ENCODE results near the gene SCFD2.

The SCFD2 gene

DNA sequence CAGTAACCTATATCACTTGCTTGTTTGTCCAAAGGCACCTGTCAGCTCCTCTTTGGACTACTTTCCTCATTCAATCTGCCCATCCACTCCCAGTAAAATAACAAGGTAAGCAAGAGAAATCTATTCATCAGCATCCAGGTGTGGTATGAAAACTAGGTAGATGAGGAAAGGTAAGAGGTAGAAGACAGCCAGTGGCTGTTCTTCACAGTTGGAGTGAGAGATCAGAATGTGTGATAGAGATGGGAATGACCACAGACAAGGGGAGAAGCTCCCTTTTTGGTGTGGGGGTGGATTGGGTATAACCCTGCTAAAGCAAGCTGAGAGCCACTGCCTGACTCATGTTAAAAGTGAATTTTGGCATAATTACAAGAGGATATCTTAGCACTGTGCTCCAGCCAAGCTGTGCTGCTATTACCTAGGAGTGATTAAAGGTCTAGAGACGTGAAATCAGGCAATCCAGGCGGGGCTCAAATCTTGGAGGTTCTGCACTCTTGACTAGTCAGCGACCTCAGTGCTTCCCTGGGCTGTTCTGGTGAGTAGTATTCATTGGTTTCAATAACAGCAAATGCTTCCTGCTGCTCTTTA, 531.8 kb downstream of the SCFD2 start:
- TF ChIP-seq, protein P1, sequence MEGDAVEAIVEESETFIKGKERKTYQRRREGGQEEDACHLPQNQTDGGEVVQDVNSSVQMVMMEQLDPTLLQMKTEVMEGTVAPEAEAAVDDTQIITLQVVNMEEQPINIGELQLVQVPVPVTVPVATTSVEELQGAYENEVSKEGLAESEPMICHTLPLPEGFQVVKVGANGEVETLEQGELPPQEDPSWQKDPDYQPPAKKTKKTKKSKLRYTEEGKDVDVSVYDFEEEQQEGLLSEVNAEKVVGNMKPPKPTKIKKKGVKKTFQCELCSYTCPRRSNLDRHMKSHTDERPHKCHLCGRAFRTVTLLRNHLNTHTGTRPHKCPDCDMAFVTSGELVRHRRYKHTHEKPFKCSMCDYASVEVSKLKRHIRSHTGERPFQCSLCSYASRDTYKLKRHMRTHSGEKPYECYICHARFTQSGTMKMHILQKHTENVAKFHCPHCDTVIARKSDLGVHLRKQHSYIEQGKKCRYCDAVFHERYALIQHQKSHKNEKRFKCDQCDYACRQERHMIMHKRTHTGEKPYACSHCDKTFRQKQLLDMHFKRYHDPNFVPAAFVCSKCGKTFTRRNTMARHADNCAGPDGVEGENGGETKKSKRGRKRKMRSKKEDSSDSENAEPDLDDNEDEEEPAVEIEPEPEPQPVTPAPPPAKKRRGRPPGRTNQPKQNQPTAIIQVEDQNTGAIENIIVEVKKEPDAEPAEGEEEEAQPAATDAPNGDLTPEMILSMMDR (conservative IDR thresholded peaks at IDR 0.05; ENCODE audit: low read length), result no peak
- no peak overlapping the region for H3K4me3 ChIP-seq (ENCODE audit: low read length)
- DNase-seq (ENCODE audit: low read depth), result peak; percentile 31

DNA sequence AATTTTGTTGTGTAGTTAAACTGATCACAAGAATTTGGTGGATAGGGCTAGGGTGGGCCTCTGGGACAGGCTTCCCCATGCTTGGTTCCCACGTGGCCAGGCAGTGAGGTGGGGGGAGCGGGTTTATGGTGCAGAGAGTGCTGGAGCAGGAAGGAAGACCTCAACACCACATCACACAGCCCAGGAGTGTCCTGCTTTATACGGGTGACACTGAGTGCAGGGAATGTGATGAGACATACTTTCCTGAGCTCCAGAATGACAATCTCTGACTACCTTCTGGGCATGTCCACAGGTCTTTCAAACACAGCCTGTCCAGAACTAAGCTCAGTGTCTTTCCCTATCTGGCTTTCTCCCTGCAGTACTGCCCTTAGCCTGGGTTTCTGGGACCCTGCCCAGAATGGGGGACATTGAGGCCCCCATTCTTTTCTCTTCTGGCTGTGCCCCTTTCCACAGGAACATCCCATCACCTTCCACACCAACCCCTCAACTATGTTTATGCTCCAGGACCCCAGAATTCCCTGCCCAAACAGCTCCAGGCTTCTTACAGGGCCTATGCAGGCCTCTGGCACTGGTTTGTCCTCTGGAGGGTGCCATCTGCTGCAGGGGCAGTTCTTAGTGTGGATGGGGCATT, 540.3 kb downstream of the SCFD2 start:
- no peak overlapping the region for H3K4me3 ChIP-seq (ENCODE audit: low read length)
- no peak for DNase-seq (ENCODE audit: low read depth)
- TF ChIP-seq, protein P1 (conservative IDR thresholded peaks at IDR 0.05; ENCODE audit: low read length), result no peak

DNA sequence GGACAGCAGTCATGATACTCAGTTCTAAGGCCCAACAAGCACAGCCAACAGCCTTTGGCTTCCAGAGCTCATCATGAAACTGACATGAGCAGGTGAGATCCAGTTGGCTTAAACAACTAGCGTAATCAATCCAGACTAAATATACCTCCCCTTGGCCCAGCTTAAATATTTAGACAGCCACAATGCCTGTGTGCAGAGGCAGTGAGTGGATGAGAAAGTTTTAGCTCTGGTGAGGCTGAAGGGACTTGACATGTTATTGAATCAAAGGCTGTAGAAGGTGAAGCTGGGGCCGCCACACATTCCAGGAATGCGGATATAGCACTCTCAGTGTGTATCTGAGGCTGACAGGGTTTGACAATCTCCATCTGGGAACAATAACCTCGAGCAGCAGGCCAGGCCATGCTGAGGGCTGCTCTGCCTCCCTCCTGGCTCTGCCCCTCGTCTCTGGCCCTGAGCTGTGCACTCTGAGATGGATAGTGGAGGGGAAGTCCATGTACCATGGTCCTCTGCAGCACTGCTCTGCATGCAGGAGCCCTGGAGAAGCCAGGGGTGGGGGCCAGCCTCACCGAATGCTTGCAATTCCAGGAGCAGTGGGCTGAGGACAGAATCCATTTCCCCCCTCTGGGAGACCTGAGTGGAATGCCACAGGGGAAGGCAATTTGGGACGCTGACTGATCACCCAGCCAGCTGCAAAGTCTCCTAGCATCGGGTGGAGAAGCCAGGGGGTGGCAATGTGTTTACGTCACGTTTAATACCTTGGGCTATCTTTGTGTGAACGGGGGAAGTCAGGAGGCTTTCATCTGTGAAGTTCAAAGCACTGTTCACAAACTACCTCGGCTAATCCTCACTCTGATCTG, 541.0 kb downstream of the SCFD2 start:
- H3K4me3 ChIP-seq (ENCODE audit: low read length), result no peak overlapping the region
- TF ChIP-seq, protein P1 (conservative IDR thresholded peaks at IDR 0.05; ENCODE audit: low read length), result no peak
- DNase-seq (ENCODE audit: low read depth), result peak; percentile 76

DNA sequence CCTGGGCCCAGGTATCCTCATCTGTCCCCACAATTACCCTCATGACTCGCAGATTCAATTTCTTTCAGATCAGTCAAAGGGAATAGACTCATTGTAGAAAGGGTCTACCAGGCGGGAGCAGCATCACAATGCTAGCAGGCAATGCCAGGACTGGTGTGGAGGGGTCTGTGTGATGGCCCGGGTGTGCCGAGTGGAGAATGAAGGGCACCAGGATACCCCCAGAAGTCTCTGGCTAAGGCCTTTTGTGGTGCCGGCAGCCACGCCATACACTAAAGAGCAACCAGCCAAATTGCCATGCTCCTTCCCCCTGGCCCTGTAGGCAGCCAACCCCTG, 541.6 kb downstream of the SCFD2 start:
- no peak for DNase-seq (ENCODE audit: low read depth)
- H3K4me3 ChIP-seq (ENCODE audit: low read length), result no peak overlapping the region
- TF ChIP-seq, protein P1 (conservative IDR thresholded peaks at IDR 0.05; ENCODE audit: low read length), result no peak

DNA sequence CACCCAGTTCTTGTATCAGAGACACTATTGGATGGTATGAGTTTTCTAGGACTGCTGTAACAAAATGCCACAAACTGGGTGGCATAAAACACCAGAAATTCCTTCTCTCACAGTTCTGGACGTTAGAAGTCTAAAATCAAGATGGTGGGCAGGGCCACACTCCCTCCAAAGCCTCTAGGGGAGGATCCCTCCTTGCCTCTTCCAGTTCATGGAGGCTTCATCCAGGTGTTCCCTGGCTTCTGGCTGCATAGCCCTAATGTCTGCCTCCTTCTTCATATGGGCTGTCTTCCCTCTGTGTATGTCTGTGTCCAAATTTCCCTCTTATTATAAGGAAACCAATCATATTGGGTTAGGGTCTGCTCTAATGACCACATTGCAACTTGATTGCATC, 542.2 kb downstream of the SCFD2 start:
- no peak for DNase-seq (ENCODE audit: low read depth)
- no peak overlapping the region for H3K4me3 ChIP-seq (ENCODE audit: low read length)
- TF ChIP-seq, protein P1 (conservative IDR thresholded peaks at IDR 0.05; ENCODE audit: low read length), result no peak

Data from AG10803 (cell line).